ENCODE results near the gene TSHZ2.
"Not testable (repeated sequence)": the region's sequence is repeated elsewhere in the genome, so short reads cannot be mapped to it uniquely, and the experiment has no call there.

Gene TSHZ2

GRCh38 chr20:53302695-53303412 is 330.7 kb downstream of the TSHZ2 start:
- in situ Hi-C loops (cut with MboI; ENCODE audit: low pct_unique_long_range_greater_than_20kb, low sequenced_read_pairs), result loop anchor here (25.0 kb wide), 1 partner anchor 109 kb away; no protein-coding TSS in a partner anchor
- no peak for DNase-seq

GRCh38 chr20:53303413-53303760 is 331.2 kb downstream of the TSHZ2 start:
- no peak for DNase-seq
- in situ Hi-C loops (cut with MboI; ENCODE audit: low pct_unique_long_range_greater_than_20kb, low sequenced_read_pairs), result loop anchor here (25.0 kb wide), 1 partner anchor 109 kb away; no protein-coding TSS in a partner anchor

GRCh38 chr20:53304146-53304545 is 332.0 kb downstream of the TSHZ2 start:
- in situ Hi-C loops (cut with MboI; ENCODE audit: low pct_unique_long_range_greater_than_20kb, low sequenced_read_pairs), result loop anchor here (25.0 kb wide), 1 partner anchor 108 kb away; no protein-coding TSS in a partner anchor
- no peak for DNase-seq

GRCh38 chr20:53306192-53306805 is 334.1 kb downstream of the TSHZ2 start:
- DNase-seq, result no peak
- in situ Hi-C loops (cut with MboI; ENCODE audit: low pct_unique_long_range_greater_than_20kb, low sequenced_read_pairs), result loop anchor here (25.0 kb wide), 1 partner anchor 106 kb away; no protein-coding TSS in a partner anchor

- no peak for DNase-seq
- in situ Hi-C loops (cut with MboI; ENCODE audit: low pct_unique_long_range_greater_than_20kb, low sequenced_read_pairs), result loop anchor here (25.0 kb wide), 1 partner anchor 104 kb away; no protein-coding TSS in a partner anchor
Observed at GRCh38 chr20:53307964-53308597, 335.9 kb downstream of the TSHZ2 start.

GRCh38 chr20:53309515-53309914 is 337.4 kb downstream of the TSHZ2 start:
- DNase-seq, result no peak
- in situ Hi-C loops (cut with MboI; ENCODE audit: low pct_unique_long_range_greater_than_20kb, low sequenced_read_pairs), result loop anchor here (25.0 kb wide), 1 partner anchor 103 kb away; no protein-coding TSS in a partner anchor

- in situ Hi-C loops (cut with MboI; ENCODE audit: low pct_unique_long_range_greater_than_20kb, low sequenced_read_pairs), result loop anchor here (25.0 kb wide), 1 partner anchor 99 kb away; no protein-coding TSS in a partner anchor
- no peak for DNase-seq
Observed at GRCh38 chr20:53312957-53313356, 340.8 kb downstream of the TSHZ2 start.

GRCh38 chr20:53316206-53316937 is 344.2 kb downstream of the TSHZ2 start:
- DNase-seq, result no peak
- in situ Hi-C loops (cut with MboI; ENCODE audit: low pct_unique_long_range_greater_than_20kb, low sequenced_read_pairs), result loop anchor here (25.0 kb wide), 1 partner anchor 96 kb away; no protein-coding TSS in a partner anchor

GRCh38 chr20:53319200-53319599 is 347.0 kb downstream of the TSHZ2 start:
- no peak for DNase-seq
- in situ Hi-C loops (cut with MboI; ENCODE audit: low pct_unique_long_range_greater_than_20kb, low sequenced_read_pairs), result loop anchor here (25.0 kb wide), 1 partner anchor 93 kb away; no protein-coding TSS in a partner anchor

GRCh38 chr20:53319716-53320115 is 347.6 kb downstream of the TSHZ2 start:
- in situ Hi-C loops (cut with MboI; ENCODE audit: low pct_unique_long_range_greater_than_20kb, low sequenced_read_pairs), result loop anchor here (25.0 kb wide), 1 partner anchor 93 kb away; no protein-coding TSS in a partner anchor
- no peak for DNase-seq

- in situ Hi-C loops (cut with MboI; ENCODE audit: low pct_unique_long_range_greater_than_20kb, low sequenced_read_pairs), result loop anchor here (25.0 kb wide), 1 partner anchor 92 kb away; no protein-coding TSS in a partner anchor
- no peak for DNase-seq
Observed at GRCh38 chr20:53320701-53321100, 348.5 kb downstream of the TSHZ2 start.

- no peak for DNase-seq
Observed at GRCh38 chr20:53321596-53321995, 349.4 kb downstream of the TSHZ2 start.

GRCh38 chr20:53322651-53323050 is 350.5 kb downstream of the TSHZ2 start:
- no peak for DNase-seq
- in situ Hi-C loops (cut with MboI; ENCODE audit: low pct_unique_long_range_greater_than_20kb, low sequenced_read_pairs), result loop anchor here (25.0 kb wide), 1 partner anchor 90 kb away; no protein-coding TSS in a partner anchor

More at GRCh38 chr20:53321596-53321995, 349.4 kb downstream of the TSHZ2 start:
- in situ Hi-C loops (cut with MboI; ENCODE audit: low pct_unique_long_range_greater_than_20kb, low sequenced_read_pairs), result loop anchor here (25.0 kb wide), 1 partner anchor 91 kb away; no protein-coding TSS in a partner anchor

GRCh38 chr20:53323460-53323859 is 351.3 kb downstream of the TSHZ2 start:
- DNase-seq, result not testable (repeated sequence)
- in situ Hi-C loops (cut with MboI; ENCODE audit: low pct_unique_long_range_greater_than_20kb, low sequenced_read_pairs), result loop anchor here (25.0 kb wide), 1 partner anchor 89 kb away; no protein-coding TSS in a partner anchor

GRCh38 chr20:53324816-53325215 is 352.7 kb downstream of the TSHZ2 start:
- no peak for DNase-seq
- in situ Hi-C loops (cut with MboI; ENCODE audit: low pct_unique_long_range_greater_than_20kb, low sequenced_read_pairs), result loop anchor here (25.0 kb wide), 1 partner anchor 87 kb away; no protein-coding TSS in a partner anchor

GRCh38 chr20:53328961-53329360 is 356.8 kb downstream of the TSHZ2 start:
- in situ Hi-C loops (cut with MboI; ENCODE audit: low pct_unique_long_range_greater_than_20kb, low sequenced_read_pairs), result no loop called here

GRCh38 chr20:53329781-53330180 is 357.6 kb downstream of the TSHZ2 start:
- in situ Hi-C loops (cut with MboI; ENCODE audit: low pct_unique_long_range_greater_than_20kb, low sequenced_read_pairs), result no loop called here
- DNase-seq, result no peak

More at GRCh38 chr20:53328961-53329360, 356.8 kb downstream of the TSHZ2 start:
- DNase-seq, result no peak

- in situ Hi-C loops (cut with MboI; ENCODE audit: low pct_unique_long_range_greater_than_20kb, low sequenced_read_pairs), result no loop called here
- DNase-seq, result no peak
Observed at GRCh38 chr20:53330601-53331140, 358.5 kb downstream of the TSHZ2 start.
